HepG2 (cell line): ENCODE measurements around the gene DDIT4. TPM values are rescaled to one million over a fixed set of nuclear protein-coding genes. Genes with fewer than 3 reads are reported as not detected.

Experiments
- CBX1 ChIP-seq: IDR thresholded peaks from one replicate; pipeline ENCODE4 v1.6.1; 2016; ENCODE audit warnings: antibody characterized with exemption, low read depth
- CBX5 ChIP-seq: sonication (generic); formaldehyde crosslinking; IDR thresholded peaks from 2 replicates; pipeline ENCODE4 v1.4.0; 2020; ENCODE audit warnings: missing genetic modification reagents, borderline replicate concordance
- CENPBD1 ChIP-seq: sonication (generic); formaldehyde crosslinking; IDR thresholded peaks from 2 replicates; pipeline ENCODE4 v1.8.0; 2022; ENCODE audit warnings: missing genetic modification reagents, low read depth, mild to moderate bottlenecking, borderline replicate concordance
- EP300 ChIP-seq, 3 experiments: sonication (generic) in 1 of 3; formaldehyde crosslinking in 1 of 3; IDR thresholded peaks; 2 replicates each; pipeline versions ENCODE4 v1.5.1 to v1.6.1; 2011 to 2020; ENCODE audit warnings: low read depth in 2 of 3, low read length in 2 of 3, borderline replicate concordance in 1 of 3, improper control_type of control experiment in 1 of 3, mild to moderate bottlenecking in 1 of 3, missing genetic modification reagents in 1 of 3, moderate library complexity in 1 of 3
- HINFP ChIP-seq: sonication (generic); formaldehyde crosslinking; IDR thresholded peaks from 2 replicates; pipeline ENCODE4 v1.4.0; 2020; ENCODE audit warnings: low read depth, mild to moderate bottlenecking, missing genetic modification reagents
- HNF1A ChIP-seq, 2 experiments: sonication (generic) in 1 of 2; formaldehyde crosslinking in 1 of 2; IDR thresholded peaks; 2 replicates each; pipeline versions ENCODE4 v1.4.0 to v1.6.1; 2016 to 2020; ENCODE audit warnings: borderline replicate concordance in 1 of 2, low read depth in 1 of 2, mild to moderate bottlenecking in 1 of 2, missing genetic modification reagents in 1 of 2
- HNF4A ChIP-seq: sonication (generic); formaldehyde crosslinking; IDR thresholded peaks from 2 replicates; pipeline ENCODE4 v1.4.0; 2020; ENCODE audit warnings: missing genetic modification reagents
- JUNB ChIP-seq: sonication (generic); formaldehyde crosslinking; IDR thresholded peaks from 2 replicates; pipeline ENCODE4 v1.8.0; 2022; ENCODE audit warnings: missing genetic modification reagents, mild to moderate bottlenecking, borderline replicate concordance
- KDM5B ChIP-seq: sonication (generic); formaldehyde crosslinking; IDR thresholded peaks from 2 replicates; pipeline ENCODE4 v1.4.0; 2020; ENCODE audit warnings: missing genetic modification reagents, mild to moderate bottlenecking, borderline replicate concordance
- MZF1 ChIP-seq: sonication (generic); formaldehyde crosslinking; IDR thresholded peaks from 2 replicates; pipeline ENCODE4 v1.8.1; 2023; ENCODE audit warnings: mild to moderate bottlenecking, missing genetic modification reagents, borderline replicate concordance
- PRMT3 ChIP-seq: sonication (generic); formaldehyde crosslinking; IDR thresholded peaks from 2 replicates; pipeline ENCODE4 v1.8.1; 2022; ENCODE audit warnings: low read depth, mild to moderate bottlenecking, moderate library complexity, missing genetic modification reagents, borderline replicate concordance
- SKIL ChIP-seq: sonication (generic); formaldehyde crosslinking; IDR thresholded peaks from 2 replicates; pipeline ENCODE4 v1.8.0; 2022; ENCODE audit warnings: missing genetic modification reagents, mild to moderate bottlenecking, moderate library complexity, borderline replicate concordance
- ZBTB8A ChIP-seq: sonication (generic); formaldehyde crosslinking; IDR thresholded peaks from 2 replicates; pipeline ENCODE4 v1.4.0; 2020; ENCODE audit warnings: mild to moderate bottlenecking, low read depth, missing genetic modification reagents, borderline replicate concordance
- ZNF331 ChIP-seq: sonication (generic); formaldehyde crosslinking; IDR thresholded peaks from 2 replicates; pipeline ENCODE4 v1.4.0; 2020; ENCODE audit warnings: missing genetic modification reagents
- ZNF644 ChIP-seq: IDR thresholded peaks from 2 replicates; pipeline ENCODE4 v1.6.1; 2016; ENCODE audit warnings: low read depth
- ZNF710 ChIP-seq: sonication (generic); formaldehyde crosslinking; IDR thresholded peaks from 2 replicates; pipeline ENCODE4 v1.5.0; 2020; ENCODE audit warnings: mild to moderate bottlenecking, missing genetic modification reagents, borderline replicate concordance
- polyA plus RNA-seq, 8 experiments: library from polyadenylated mRNA; depleted of rRNA in 3 of 8; stranded (reverse) in 7 of 8; unstranded in 1 of 8; fragments of >200 nt; fragmentation: Illumina TruSeq in 4 of 8; extraction: Trizol in 4 of 8; gene quantifications; 2 replicates each; pipeline versions ENCODE4 v1.2.1 to v1.2.3, GENCODE V29; 2011 to 2016; ENCODE audit warnings: low read depth in 4 of 8, missing spikeins in 1 of 8, mixed read lengths in 1 of 8; ENCODE audit not compliant: insufficient read depth in 1 of 8
- total RNA-seq, 5 experiments: library from RNA; depleted of rRNA; stranded (reverse); fragments of >200 nt; fragmentation: Illumina TruSeq; extraction: Trizol; gene quantifications; 2 replicates each; pipeline ENCODE4 v1.2.3, GENCODE V29; 2016; ENCODE audit warnings: low read depth in 1 of 5

DDIT4 gene
- total and polyA plus RNA-seq, 2 of the 13 experiments (the other 11 are each of a cell fraction or from before 2014, with no cell fraction given): 35.6 to 40.7 TPM

GRCh38 chr10:72316748-72317435 lies 43.2 kb downstream of the DDIT4 start (continued):
- TF ChIP-seq ZBTB8A: no peak
- peak; percentile 85 for TF ChIP-seq ZNF710 (CRISPR knock-in tag)
- TF ChIP-seq CENPBD1: no peak
- 0 out of 2 replicates have a peak, but pooled peaks have one; percentile 19 for TF ChIP-seq JUNB (CRISPR knock-in tag)
- no peak for TF ChIP-seq HNF1A (IDR thresholded peaks at IDR 0.05; ENCODE audit: low read depth)
- peak; percentile 66; the same call in 1 of the 2 replicates for TF ChIP-seq HNF1A (CRISPR knock-in tag; IDR thresholded peaks at IDR 0.05; ENCODE audit: borderline replicate concordance)
- TF ChIP-seq HNF4A (CRISPR knock-in tag): peak; percentile 26; the same call in 1 of the 2 replicates
- peak; percentile 88; the same call in 1 of the 2 replicates for TF ChIP-seq CBX5 (CRISPR knock-in tag)
- TF ChIP-seq KDM5B (CRISPR knock-in tag): peak; percentile 87; the same call in 1 of the 2 replicates
- TF ChIP-seq SKIL (CRISPR knock-in tag): peak; percentile 72; the same call in 1 of the 2 replicates
- peak; percentile 74 for TF ChIP-seq CBX1
- TF ChIP-seq MZF1: peak; percentile 82; the same call in 1 of the 2 replicates
- TF ChIP-seq ZNF331: peak; percentile 94
- TF ChIP-seq HINFP (CRISPR knock-in tag): peak; percentile 53
- TF ChIP-seq ZNF644 (CRISPR knock-in tag): peak; percentile 89
- TF ChIP-seq PRMT3 (CRISPR knock-in tag): peak; percentile 58; the same call in 1 of the 2 replicates
- peak in 1 of 2 experiments; percentile 40; a peak in 2 of 4 replicates for TF ChIP-seq EP300 (IDR thresholded peaks at IDR 0.05; ENCODE audit: low read depth in 2 of 2, low read length in 2 of 2)
- peak; percentile 72 for TF ChIP-seq EP300 (CRISPR knock-in tag; IDR thresholded peaks at IDR 0.05; ENCODE audit: borderline replicate concordance)
